Measurements from ENCODE around the gene GRAMD4.

The GRAMD4 gene

DNA sequence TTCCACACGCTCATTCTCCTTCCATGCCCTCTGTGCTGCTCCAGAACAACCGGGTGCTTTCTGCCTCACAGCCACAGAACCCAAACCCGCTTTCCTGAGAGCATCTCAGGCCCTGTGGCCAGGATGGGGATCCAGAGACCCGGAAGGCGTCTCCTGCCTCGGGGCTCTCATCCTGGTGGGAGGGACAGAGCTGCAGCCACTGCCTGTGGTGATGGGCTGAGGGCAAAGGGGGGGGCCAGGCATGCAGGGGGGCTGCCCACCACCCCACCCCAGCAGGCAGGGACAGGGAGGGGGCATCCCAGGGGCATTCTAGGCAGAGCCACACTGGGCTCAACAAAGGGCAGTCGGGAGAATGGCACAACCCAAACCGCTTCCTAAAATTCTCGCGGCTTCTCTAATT lies 76.4 kb downstream of the GRAMD4 start:
- no peak for DNase-seq

GRCh38 chr22:46697811-46698515 lies 77.8 kb downstream of the GRAMD4 start:
- no peak for DNase-seq

- DNase-seq: no peak
Observed at GRCh38 chr22:46699091-46699490, 78.9 kb downstream of the GRAMD4 start.

GRCh38 chr22:46701262-46701661 lies 81.1 kb downstream of the GRAMD4 start:
- DNase-seq: no peak

GRCh38 chr22:46703171-46703995 lies 83.2 kb downstream of the GRAMD4 start:
- no peak for DNase-seq

GRCh38 chr22:46703996-46704370 lies 83.8 kb downstream of the GRAMD4 start:
- DNase-seq: no peak

- no peak for DNase-seq
Observed at GRCh38 chr22:46706060-46706459, 85.9 kb downstream of the GRAMD4 start.

DNA sequence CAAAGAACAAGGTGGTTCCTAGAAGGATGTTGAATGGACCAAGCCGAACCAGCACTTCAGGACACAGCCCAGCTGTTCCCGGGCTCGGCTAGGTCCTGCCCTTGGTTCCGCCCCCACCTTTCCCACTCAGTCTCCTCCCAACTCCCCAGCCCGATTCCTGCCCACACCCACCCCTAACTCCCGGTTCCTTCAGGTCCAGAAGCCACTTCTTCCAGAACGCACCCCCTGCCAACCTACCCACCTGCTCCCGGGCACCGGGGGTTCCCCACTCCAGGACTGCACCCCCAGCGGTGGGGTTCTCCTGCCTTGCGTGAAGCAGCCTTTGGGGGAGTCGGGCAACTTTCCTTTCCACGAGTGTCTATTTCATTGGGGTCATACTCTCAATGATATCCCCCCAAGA lies 87.1 kb downstream of the GRAMD4 start:
- no peak for DNase-seq

DNA sequence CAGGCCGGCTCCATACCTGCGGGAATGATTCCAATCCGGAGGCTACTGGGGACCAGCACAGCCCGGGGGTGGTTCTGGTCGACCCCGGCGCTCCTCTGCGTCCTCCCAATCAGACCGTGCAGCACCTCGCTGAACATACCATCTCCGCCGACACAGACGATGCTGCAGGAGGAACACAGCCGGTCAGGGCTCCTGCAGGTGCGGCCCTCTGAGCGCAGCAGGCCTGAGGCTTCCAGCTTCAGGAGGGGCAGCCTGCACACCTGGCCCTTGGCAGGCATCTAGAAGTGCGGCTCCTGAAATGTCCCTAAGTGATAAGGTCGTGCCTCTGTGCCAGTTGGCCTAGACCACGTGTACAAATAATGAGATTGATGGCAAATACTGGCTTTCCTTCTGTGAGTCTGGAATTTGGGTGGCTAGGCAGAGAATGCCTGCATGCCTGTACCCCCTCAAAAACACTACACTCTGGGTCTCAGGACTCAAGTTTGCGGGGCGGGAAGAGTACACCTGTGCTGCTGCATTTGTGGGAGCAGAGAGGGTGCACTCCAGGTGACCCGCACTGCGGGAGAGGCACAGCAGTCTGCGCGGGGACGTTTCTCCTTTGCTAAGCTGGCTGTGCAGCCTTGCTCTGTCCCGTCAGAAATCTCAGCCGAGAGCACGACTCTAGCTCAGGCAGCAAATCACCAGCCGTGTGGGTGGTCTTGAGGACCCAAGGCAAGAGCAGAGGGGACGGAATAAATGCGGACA lies 87.8 kb downstream of the GRAMD4 start:
- DNase-seq: no peak

GRCh38 chr22:46708766-46709330 lies 88.7 kb downstream of the GRAMD4 start:
- DNase-seq: no peak

DNA sequence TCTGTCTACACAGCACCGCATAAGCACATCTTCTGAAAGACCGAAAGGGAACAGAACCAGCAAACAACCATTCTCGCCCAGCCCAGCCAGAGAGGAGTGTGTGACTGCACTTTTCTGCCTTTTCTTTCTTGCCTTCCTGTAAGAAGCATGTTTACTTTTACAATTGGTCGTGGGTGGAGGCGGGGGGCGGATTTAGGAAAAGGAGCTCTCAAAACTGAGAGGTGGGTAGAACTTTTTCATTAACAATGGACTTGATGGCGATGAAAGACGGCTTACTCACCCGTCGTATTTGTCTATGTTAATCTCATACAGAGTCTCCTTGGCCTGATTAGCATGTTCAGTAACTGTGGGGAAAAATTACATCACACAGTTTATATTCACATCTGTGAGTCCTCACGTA lies 90.6 kb downstream of the GRAMD4 start:
- no peak for DNase-seq

GRCh38 chr22:46712288-46712687 lies 92.1 kb downstream of the GRAMD4 start:
- no peak for DNase-seq

GRCh38 chr22:46714550-46714949 lies 94.4 kb downstream of the GRAMD4 start:
- DNase-seq: no peak

- no peak for DNase-seq
Observed at GRCh38 chr22:46719921-46720320, 99.7 kb downstream of the GRAMD4 start.

DNA sequence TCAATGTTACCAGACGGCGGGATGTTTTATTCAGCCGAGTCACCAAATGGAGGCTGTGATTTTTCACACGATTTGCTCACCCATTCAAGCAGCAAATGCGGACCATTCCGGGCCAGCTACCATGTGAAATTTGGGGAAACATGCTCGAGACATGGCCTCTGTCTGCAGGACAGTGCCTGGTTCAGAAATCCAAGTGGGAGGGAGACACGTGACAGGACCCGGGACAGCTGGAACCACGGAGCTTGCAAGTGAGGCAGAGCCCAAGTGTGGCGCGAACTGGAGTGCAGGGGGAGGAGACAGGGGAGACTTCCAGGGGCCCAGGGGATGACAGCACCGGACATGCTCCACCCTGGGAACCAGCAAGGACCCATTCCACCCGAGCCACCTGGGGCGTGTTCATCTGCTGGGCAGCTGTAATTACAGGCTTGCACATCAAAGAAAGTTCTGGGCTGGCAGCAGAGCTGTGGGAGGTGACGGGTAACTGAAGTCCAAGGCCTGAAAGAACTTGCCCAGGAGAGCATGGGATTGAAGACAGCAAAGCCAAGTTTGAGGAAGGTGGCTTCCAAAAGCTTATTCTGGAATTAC lies 101.4 kb downstream of the GRAMD4 start:
- no peak for DNase-seq

DNA sequence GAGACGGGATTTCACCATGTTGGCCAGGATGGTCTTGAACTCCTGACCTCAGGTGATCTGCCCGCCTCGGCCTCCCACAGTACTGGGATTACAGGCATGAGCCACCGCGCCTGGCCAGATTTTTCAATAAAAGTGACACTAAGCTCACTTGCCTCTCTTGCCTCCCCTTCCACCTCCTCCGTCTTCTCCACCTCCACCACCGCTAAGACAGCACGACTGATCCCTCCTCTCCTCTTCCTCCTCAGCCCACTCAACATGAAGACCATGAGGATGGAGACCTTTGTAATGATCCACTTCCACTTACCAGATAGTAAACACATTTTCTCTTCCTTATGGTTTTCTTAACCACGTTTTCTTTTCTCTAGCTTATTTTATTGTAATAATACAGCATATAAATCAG lies 103.7 kb downstream of the GRAMD4 start:
- no peak for DNase-seq

- no peak for DNase-seq
Observed at GRCh38 chr22:46725096-46725495, 104.9 kb downstream of the GRAMD4 start.

- no peak for DNase-seq
Observed at GRCh38 chr22:46726066-46726985, 106.1 kb downstream of the GRAMD4 start.

DNA sequence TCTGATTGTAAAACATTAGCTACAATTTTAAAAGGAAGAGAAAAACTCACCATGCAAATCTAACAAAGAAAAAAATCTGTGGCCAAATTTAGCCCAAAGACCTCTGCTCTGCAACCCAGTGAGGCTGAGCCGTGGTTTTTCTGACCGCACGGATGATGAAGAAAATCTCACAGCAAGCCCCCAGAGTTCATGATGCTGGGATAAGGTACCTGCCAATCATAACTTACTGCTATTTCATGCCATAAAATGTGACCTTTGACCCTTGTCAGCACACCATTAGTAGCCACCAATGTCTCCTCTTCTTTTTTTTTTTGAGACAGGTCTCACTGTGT lies 106.8 kb downstream of the GRAMD4 start:
- no peak for DNase-seq

GRCh38 chr22:46727813-46728364 lies 107.7 kb downstream of the GRAMD4 start:
- DNase-seq: no peak

- DNase-seq: no peak
Observed at GRCh38 chr22:46728470-46728869, 108.3 kb downstream of the GRAMD4 start.
